ENCODE results near the gene DVL2. TPM values are rescaled to one million over a fixed set of nuclear protein-coding genes. Genes with fewer than 3 reads are reported as not detected.

The DVL2 gene
- total and polyA plus RNA-seq, 2 of the 13 experiments (the other 11 are each of a cell fraction or from before 2014, with no cell fraction given) = 5.7 to 38.2 TPM

- TF ChIP-seq SATB2 (CRISPR knock-in tag; IDR thresholded peaks at IDR 0.05) = peak; percentile 58; the same call in 1 of the 2 replicates
- TF ChIP-seq BHLHE40 (IDR thresholded peaks at IDR 0.05; ENCODE audit: low read length) = peak; percentile 99
- TF ChIP-seq ZNF782 (CRISPR knock-in tag; IDR thresholded peaks at IDR 0.05; ENCODE audit: borderline replicate concordance) = 0 out of 2 replicates have a peak, but pooled peaks have one; percentile 62
- peak; percentile 85; the same call in 1 of the 2 replicates for TF ChIP-seq TGIF2 (CRISPR knock-in tag; IDR thresholded peaks at IDR 0.05)
- TF ChIP-seq ZNF18 (CRISPR knock-in tag; IDR thresholded peaks at IDR 0.05; ENCODE audit: insufficient replicate concordance) = no peak
- TF ChIP-seq RFXANK (CRISPR knock-in tag; IDR thresholded peaks at IDR 0.05) = no peak
- no peak for TF ChIP-seq ZFYVE20 (CRISPR knock-in tag; IDR thresholded peaks at IDR 0.05; ENCODE audit: borderline replicate concordance, low read depth)
- peak; percentile 94 for TF ChIP-seq LBX2 (CRISPR knock-in tag; IDR thresholded peaks at IDR 0.05; ENCODE audit: borderline replicate concordance)
- peak; percentile 78; the same call in 1 of the 2 replicates for TF ChIP-seq ZNF589 (CRISPR knock-in tag; conservative IDR thresholded peaks at IDR 0.05)
- no peak for TF ChIP-seq SRSF4 (IDR thresholded peaks at IDR 0.05; ENCODE audit: low read depth, low read length, poor library complexity, severe bottlenecking)
- TF ChIP-seq ATF7-NPFF (CRISPR knock-in tag; IDR thresholded peaks at IDR 0.05; ENCODE audit: low read depth) = peak; percentile 39
- peak; percentile 75 for TF ChIP-seq SRSF1 (optimal IDR thresholded peaks at IDR 0.05; ENCODE audit: low read depth, low read length)
- TF ChIP-seq SKIL (CRISPR knock-in tag; IDR thresholded peaks at IDR 0.05; ENCODE audit: borderline replicate concordance) = peak; percentile 74
- TF ChIP-seq FLYWCH1 (CRISPR knock-in tag; IDR thresholded peaks at IDR 0.05) = no peak
- 0 out of 2 replicates have a peak, but pooled peaks have one; percentile 45 for TF ChIP-seq PITX1 (CRISPR knock-in tag; IDR thresholded peaks at IDR 0.05)
- no peak for TF ChIP-seq ZNF576 (CRISPR knock-in tag; IDR thresholded peaks at IDR 0.05)
- TF ChIP-seq SMYD3 (CRISPR knock-in tag; IDR thresholded peaks at IDR 0.05) = no peak
- TF ChIP-seq DBP (CRISPR knock-in tag; IDR thresholded peaks at IDR 0.05; ENCODE audit: not compliant biosample characterization) = peak; percentile 91
- peak; percentile 95 for TF ChIP-seq SPEN (CRISPR knock-in tag; IDR thresholded peaks at IDR 0.05; ENCODE audit: low read depth)
- no peak for TF ChIP-seq ZKSCAN5 (CRISPR knock-in tag; IDR thresholded peaks at IDR 0.05)
- no peak for TF ChIP-seq SNRNP70 (IDR thresholded peaks at IDR 0.05; ENCODE audit: low read depth, low read length)
- TF ChIP-seq ZC3H4 (CRISPR knock-in tag; IDR thresholded peaks at IDR 0.05; ENCODE audit: borderline replicate concordance) = peak; percentile 90
- no peak for TF ChIP-seq TEAD2 (CRISPR knock-in tag; IDR thresholded peaks at IDR 0.05)
Measured at GRCh38 chr17:7234083-7234951, at the start of gene DVL2 (continued).

Data from HepG2 (cell line).